Stimulated activated CD8-positive, alpha-beta memory T cell treated with anti-CD3 and anti-CD28 coated beads, Interleukin-4, amount 100 ng/mL, for 24 hours (primary cell): Measurements from ENCODE around the gene SEC62.
A peak's percentile ranks its signal among the peaks of the same experiment; 100 is the strongest.

Source experiments
- DNase-seq: peaks from one replicate; pipeline ENCODE4 v3.0.0-alpha.2; 2020; ENCODE audit warnings: low read depth

The SEC62 gene, protein sequence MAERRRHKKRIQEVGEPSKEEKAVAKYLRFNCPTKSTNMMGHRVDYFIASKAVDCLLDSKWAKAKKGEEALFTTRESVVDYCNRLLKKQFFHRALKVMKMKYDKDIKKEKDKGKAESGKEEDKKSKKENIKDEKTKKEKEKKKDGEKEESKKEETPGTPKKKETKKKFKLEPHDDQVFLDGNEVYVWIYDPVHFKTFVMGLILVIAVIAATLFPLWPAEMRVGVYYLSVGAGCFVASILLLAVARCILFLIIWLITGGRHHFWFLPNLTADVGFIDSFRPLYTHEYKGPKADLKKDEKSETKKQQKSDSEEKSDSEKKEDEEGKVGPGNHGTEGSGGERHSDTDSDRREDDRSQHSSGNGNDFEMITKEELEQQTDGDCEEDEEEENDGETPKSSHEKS

DNA sequence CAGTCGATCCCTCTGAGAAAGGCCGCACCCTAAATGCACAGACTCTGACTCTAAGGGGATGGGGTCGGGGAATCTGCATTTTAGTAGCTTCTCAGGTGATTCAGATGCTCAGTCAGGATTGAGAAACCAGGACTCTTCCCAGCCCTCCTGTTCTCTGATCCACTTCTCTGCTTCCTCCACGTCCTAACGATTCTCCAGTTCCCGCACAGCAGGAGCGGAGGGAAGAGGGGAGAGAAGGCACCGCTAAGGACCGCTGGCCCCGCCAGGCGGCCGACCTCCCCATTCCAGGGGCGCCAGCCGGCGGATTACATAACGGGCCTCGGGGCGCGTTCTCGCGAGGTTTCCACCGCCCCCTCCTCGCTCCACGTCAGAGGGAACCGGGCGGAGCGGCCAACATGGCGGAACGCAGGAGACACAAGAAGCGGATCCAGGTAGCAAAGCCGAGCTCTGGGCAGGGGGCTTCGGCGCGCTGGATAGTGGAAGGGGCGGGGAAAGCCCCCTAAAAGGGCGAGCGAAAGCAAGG, at the start of gene SEC62:
SEC62 (plus strand) TSS at position 380 of the 523 bp plus-strand sequence; CDS start at position 396, 16 bp downstream.
- peak; percentile 90 for DNase-seq

DNA sequence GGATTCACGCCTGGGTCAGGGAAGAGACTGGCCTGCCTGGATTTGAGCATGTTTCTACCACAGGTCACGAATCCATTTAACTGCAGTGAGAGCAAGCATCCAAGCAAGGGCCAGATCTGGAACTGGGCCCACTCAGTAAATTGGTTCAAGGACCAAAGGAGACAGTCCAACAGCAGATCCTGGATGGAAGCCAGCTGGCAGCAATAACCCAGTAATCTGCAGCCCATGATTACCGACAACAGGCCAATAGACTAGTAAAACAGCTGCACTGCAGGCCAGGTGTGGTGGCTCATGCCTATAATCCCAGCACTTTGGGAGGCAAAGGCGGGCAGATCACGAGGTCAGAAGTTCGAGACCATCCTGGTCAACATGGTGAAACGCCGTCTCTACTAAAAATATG, 43.4 kb upstream of the SEC62 start:
- DNase-seq, result no peak

DNA sequence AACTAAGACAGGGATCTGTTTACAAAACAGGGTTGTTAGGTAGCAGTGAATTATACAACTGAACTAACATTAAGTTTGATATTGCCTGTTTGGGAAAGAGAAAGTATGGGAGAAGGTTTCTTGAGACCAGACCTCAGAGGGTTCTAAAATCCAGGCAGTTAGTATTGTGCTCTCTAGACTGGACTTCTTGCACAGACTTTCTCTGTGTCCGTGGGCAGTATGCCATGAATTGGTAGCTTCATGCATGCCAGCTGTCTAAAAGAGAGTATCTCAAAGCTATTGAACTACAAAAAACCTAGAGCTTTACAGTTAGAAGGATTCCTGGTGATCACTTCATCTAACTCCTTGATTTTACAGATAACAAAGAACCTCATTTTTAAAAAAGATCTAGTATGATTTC, 42.8 kb upstream of the SEC62 start:
- no peak for DNase-seq

DNA sequence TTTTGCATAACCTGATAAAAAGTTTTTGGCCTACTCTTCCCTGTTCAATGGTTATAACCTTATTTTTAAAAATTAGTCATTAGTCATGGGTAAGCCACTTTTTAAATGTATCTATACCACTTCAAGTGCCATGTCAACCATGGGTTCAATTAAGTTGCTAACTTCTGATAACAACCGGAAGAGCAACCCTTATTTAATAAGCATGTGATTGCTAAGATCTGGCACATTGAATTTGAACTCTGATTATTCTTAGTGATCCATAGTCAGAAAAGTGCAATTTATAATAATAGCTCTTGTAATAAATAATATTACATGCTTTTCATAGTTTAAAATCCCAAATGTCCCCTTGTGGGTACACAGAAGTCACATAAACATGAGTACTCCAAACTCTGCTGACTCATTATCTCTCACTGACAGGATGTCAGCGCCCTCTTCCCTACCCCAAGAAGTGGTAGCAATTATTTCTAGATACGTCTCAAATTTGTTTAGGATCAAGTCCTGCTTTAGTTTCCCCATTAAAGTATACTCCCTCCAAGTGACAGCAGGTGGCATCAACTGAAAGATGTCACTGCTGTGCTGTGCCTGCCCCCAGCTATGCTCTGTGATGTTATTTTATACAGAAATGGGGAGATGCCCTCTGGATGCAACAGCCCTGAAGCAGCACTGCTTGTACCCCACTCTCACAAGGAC, 36.6 kb upstream of the SEC62 start:
- DNase-seq, result no peak

DNA sequence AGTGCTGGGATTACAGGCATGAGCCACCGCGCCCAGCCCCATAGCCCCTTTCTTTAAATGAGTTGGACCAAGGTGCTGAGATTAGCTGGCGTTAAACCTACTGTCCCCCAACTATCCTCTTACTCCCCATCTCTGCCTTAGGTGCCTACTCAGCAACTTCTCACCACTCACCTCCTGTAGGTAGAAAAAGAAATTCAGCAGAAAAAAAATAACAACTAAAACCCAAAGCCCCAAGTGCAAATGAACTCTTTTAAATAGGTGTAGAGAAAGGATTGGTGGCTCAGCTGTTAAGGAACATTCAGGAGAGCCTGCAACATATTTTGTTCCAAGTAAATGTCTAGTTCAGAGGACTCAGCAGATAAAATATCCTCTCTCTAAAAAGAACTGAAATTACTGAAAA, 35.8 kb upstream of the SEC62 start:
- DNase-seq, result no peak

DNA sequence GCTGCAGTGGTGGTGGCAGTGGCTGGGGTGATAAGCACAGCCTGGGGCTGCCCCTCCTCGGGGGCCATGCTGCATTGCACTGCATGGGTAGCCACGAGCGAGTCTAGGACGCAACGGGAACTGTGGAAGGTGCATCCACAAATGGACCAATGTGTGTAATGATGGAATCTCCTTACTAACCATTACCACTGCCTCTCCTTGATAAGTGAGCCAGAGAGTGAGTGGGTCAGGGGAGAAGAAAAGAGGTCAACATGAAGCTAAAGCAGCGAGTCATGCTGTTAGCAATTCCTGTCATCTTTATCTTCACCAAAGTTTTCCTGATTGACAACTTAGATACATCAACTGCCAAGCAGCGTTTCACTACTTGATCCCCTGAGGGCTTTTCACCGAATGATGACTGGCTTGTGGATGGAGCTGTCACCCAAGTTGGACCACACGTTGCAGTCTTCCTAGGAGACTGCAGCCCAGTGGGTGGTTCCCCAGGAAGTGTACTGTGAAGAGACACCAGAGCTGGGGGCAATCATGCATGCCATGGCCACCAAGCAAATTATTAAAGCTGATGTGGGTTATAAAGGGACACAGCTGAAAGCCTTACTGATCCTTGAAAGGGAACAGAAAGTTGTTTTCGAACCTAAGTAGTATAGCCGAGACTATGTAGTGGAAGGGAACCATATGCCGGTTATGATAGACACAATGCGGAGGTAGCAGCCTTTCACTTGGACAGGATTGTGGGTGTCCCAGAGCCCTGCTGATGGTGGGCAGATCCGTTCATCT, 34.7 kb upstream of the SEC62 start:
- DNase-seq, result no peak

DNA sequence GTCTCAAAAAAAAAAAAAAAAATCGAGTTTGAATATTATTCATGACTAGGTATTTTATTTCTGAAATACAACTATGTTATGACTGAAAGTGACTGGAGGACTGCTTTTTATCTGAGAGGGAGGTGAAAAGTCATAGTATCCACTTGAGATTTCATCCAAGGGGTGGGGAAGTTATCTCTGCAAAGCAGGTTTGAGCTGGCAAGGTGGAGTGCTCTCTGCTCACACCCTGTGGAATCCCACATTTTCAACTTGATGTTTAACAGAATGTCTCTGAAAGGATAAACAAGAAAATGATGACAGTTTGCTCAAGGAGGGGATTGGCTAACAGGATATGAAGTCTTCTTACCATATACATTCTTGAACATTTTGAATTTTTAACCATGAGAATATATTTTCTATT, 27.3 kb upstream of the SEC62 start:
- DNase-seq, result no peak

DNA sequence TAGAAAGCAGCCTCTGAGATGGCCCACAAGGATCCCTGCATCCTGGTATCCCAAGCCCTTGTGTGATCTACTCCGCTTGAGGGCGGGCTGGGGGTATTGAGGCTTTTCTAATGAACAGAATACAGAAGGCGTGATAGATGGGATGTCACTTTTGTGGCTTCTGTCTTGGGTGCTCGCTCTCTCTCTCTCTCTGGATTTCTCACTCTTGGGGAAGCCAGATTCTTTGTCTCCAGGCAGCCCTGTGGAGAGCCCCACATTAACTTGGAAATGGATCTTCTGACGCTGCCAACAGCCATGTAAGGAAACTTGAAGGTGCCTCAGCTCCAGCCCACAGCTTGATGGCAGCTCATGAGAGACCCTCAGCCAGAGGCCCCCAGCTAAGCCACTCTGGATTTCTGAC, 26.9 kb upstream of the SEC62 start:
- no peak for DNase-seq

DNA sequence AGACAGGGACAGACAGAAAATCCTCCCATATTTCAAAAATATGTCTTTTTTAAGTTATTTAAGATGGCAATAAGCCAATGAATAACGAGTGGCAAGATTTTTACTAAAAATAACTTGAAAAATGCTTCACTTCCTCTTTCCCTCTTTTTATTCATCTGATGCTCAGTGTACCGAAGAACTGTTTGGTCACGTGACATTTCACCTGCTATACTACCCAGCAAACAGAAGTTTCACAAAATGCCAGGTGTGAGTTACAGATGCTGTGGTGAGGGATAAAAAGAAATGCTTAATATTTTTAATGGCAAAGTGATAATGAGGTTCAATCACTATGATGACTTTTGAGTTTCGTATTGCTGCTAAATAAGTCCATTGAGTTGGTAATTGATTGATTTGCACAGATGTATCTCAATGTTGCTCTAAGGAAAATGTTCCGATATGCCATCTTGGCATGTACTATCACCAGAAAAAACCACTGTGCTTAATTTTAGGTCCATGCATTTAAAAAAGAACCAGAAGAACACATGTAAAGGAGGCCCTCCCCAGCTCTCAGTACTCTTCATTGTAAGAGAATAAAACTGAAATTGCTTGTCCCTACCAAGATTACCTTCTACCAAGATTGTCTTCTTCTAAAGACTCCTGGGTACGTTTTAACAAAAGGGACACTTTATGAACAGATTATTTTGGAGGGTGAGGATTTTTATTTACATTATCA, 26.0 kb upstream of the SEC62 start:
- no peak for DNase-seq

DNA sequence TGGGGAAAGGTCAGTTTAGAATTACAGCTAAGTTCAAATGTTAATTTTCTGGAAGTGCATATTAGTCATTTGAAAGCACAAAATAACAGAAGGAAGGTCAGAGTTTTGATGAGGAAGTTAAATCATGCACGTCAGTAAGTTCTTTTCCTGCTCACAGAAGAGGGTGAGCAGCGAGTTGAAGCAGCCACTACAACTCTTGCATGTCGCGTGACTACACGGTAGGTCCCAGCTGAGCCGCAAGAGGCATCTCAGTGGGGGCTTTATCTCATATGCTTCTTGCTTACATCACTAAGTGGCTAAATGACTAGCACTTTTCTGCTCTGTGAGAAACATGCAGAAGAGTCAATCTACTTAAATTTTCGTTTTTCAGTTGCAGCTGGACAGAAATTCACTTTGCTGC, 21.3 kb upstream of the SEC62 start:
- DNase-seq, result peak; percentile 15

DNA sequence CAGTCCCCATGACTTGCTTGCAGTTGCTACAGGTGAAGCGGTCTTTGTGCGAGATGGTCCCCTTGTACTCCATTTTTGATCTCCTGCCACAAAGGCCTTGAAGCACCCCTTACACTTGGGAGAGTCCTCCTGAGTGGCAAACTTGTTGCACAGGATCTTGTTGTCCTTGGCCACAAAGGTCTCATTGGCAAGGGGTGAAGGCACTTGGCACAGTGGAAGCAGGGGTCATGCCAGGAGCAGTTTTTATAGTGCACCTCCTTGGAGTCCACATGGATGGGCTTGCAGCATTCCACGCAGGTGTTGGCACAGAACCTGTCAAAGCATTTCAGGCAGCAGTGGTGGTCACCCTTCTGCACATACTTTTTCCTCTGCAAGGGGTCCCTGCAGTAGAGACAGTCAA, 20.3 kb upstream of the SEC62 start:
- no peak for DNase-seq

DNA sequence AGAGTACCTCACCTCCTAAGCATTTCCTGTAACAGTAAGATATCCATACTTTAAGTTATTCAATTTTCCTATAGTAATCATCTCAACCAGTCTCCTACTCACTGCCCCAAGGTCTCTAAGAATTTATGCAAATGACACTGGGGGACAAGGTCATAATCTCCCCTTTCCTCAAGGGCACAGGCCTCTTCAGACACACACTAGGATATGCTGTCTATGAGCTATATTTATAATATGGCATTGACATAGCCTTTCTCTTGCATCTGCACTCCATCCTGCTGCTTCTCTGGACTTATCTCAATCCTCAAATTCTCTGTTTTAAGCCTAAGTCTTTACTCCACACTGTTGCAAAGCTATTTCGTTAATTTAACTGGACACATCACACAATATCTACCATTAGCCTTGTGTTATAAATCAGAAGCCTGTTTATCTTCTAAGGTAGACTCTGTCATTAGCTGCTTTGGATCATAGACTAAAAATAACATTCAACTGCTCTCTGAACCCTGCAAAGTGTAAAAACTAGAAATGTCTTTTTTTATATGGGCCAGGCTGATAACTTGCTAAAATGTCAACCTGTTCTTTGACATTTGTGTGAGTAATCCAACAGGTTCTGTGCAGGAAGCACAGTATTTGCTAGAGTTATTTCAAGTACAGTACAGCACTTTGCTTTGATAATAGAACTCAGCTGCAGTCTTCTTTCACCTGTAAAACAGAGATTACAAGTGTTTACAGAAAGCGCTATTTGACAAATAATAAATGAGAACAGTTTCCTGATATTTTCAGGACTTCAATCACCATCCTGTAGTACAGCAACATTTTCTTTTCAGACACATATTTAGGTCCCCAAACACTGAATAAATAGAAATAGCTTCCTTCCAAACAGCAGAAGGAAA, 17.8 kb upstream of the SEC62 start:
- DNase-seq, result no peak

DNA sequence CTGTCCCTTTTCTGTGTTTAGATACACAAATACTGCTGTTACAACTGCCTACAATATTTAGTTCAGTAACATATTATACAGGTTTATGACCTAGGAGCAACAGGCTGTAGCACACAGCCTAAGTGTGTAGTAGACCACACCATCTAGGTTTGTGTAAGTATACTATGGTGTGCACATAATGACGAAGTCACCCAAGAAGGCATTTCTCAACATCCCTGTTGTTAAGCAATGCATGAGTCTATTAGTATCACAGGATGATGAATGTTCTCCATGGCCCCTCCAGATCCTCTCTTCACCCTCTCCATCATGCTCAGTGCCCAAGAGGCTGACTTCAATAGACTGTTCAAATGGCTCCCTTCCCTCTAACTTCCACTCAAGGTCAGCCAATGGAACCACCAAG, 14.6 kb upstream of the SEC62 start:
- DNase-seq, result no peak

DNA sequence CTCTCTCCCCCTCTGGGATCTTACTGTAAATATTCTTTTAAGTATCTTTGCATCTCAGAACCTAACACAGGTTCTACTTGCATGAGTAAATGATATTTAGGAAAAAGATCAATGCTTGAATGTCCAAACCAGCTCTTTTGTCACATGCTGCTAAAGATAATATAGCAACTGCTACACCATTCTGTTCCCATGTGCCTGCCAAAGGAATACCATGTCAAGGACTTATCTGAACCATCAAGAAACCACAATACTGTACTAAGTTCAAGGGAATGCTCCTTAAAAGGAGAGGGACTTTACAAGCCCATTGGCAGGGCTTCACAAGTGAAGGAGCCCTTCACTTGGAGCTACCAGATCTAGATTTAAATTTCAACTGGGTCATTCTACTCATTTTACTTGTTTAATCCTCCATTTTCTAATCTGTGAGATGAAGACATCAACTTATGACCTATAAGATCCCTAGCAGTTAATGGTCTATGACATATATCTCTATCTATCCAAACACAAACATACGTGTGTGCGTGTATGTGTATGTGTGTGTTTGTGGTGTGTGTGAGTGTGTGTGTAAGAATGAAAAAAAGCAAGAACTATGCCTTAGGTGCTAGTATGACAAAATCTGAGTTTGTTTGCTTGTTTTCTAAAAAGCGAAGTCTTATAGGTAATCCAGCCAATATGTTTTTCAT, 13.0 kb upstream of the SEC62 start:
- no peak for DNase-seq

DNA sequence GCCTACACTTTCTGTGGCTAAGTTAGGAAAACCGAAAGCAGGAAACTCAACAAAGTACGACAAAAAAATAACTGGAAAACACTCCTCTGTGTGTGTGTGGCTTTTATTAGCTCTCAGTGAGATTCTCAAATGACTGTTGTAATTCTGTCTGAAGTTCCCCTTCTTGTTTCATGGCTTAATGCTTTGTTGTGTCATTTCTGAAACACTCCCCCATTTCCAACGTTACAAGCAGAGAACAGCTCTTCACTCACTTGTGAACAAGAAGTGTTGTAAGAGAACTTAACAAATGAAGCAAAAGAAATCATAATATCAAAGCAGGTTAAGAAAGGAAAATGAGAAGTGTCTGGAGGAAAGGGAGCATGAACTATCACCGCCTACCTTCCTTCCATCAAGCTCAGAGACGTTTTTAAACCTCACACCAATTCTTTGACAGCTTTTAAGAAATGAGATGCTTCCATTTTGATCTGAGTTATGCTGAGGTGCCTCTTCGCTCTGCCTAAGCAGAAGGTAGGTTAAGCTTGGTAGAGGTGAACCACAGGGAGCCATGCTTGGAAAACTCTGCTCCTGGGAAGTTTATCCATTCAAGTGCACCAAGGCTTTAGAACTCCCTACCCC, 12.4 kb upstream of the SEC62 start:
- DNase-seq, result no peak

DNA sequence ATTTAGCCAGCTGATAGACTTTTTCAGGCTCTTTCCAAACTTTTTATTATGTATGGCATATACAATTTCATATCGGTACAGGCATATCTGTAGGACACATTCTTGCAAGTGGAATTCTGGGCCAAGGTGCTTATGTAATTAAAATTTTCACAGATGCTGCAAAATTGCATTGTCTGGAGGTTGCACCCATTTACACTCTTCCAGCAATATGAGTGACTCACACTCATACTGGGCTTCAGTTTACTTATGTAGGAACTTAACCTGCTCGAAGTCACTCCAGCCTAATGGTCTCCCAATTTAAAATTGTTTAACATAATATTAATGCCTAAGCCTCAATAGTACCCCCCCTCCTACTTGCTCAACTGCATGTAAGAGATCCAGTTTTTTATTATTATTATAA, 11.2 kb upstream of the SEC62 start:
- DNase-seq, result no peak

DNA sequence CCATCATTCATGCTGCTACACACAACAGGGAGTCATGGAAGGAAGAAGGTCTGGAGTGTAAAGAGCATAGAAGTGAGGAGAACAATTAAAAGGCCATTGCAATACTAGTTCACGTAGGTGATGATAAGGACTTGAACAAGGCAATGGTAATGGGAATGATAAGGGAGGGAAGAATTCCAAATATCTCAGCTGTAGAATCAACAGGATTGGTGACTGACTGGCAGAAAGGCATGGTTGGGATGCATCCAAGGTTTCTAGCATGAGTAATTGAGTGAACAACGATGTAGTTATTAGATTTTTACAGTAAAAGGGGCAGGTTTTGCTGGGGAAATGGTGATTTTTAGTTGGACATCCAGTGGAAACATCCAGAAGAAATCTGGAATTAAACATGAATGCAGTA, 2.4 kb upstream of the SEC62 start:
- DNase-seq, result no peak

DNA sequence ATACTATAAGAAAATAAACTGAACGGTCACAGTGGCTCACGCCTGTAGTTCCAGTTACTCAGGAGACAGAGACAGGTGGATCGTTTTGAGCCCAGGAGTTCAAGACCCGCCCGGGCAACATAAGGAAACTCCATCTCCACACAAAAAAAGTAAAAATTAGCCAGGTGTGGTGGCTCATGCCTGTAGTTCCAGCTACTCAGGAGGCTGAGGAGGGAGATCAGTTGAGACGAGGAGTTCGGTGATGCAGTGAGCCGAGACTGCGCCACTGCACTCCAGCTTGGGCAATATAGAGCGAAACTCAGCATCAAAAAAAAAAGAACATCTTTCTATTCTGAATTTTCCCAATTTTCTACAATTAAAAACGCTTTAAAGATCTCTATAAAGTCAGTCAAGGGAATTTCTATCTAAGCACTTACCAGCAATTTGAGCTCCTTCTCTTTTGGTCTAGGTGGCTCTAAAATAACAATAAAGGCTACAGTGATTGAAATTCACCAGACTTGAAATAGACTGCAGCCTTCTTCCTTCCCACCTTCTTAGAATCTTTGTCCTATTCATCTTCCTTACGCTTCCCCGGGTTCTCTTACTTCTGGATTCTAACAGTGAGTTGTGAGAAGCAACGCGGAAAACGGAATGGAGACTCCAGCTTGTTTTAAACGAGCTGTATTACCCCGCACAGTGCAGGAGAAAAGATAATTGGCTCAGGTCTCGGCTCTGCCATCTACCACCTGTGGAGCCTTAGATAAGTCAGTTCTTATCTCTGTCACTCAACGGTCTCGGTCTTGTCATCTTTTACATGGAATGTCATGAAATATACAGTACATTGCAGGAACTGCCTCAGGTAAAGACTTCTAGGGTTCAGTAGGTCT, 812 bp upstream of the SEC62 start:
- DNase-seq, result no peak
